Myocyte (in vitro differentiated cells): Measurements from ENCODE around the gene FAM163B. TPM values are rescaled to one million over a fixed set of nuclear protein-coding genes. Genes with fewer than 3 reads are reported as not detected.

Experiments
- DNase-seq: peaks from one replicate; pipeline ENCODE4 v3.0.0-alpha.2; 2012; ENCODE audit warnings: low read depth
- total RNA-seq: library from RNA; depleted of rRNA; stranded (reverse); fragments of >200 nt; gene quantifications from 2 replicates; pipeline ENCODE4 v1.2.3, GENCODE V29; 2014

Gene FAM163B
- total RNA-seq, 1 donor from 2014 or later = not detected

- peak; percentile 46 for DNase-seq
Measured at GRCh38 chr9:133529457-133529856, 79.7 kb downstream of the FAM163B start.

- DNase-seq = peak; percentile 56
Measured at GRCh38 chr9:133528876-133529241, 80.3 kb downstream of the FAM163B start.

- DNase-seq = peak; percentile 86
Measured at GRCh38 chr9:133528001-133528875, 81.0 kb downstream of the FAM163B start.

- DNase-seq = peak; percentile 30
Measured at GRCh38 chr9:133527444-133527920, 81.7 kb downstream of the FAM163B start.

Other genes with a start within 250 kb of the FAM163B start
- gene SURF4, start 233.3 kb downstream of the FAM163B start, total RNA-seq = 252 and 296 TPM in 2 replicates
- gene STKLD1, start 233.0 kb downstream of the FAM163B start, total RNA-seq = 0.21 and 2.2 TPM in 2 replicates
- 28.5 and 32.7 TPM in 2 replicates for gene REXO4, start 191.4 kb downstream of the FAM163B start, total RNA-seq
- gene ADAMTS13, start 187.0 kb downstream of the FAM163B start, total RNA-seq = 1.2 and 2.5 TPM in 2 replicates
- 20.2 and 26.6 TPM in 2 replicates for gene CACFD1, start 149.4 kb downstream of the FAM163B start, total RNA-seq
- 16.0 and 16.9 TPM in 2 replicates for gene SLC2A6, start 130.3 kb downstream of the FAM163B start, total RNA-seq
- 441 and 664 TPM in 2 replicates for gene MYMK, start 84.4 kb downstream of the FAM163B start, total RNA-seq
- gene ADAMTSL2, start 74.7 kb downstream of the FAM163B start, total RNA-seq = 4.7 and 8.1 TPM in 2 replicates
- 0.16 and 1.5 TPM in 2 replicates for gene DBH, start 27.0 kb upstream of the FAM163B start, total RNA-seq
- gene SARDH, start 129.0 kb upstream of the FAM163B start, total RNA-seq = 55.6 and 70.3 TPM in 2 replicates